DMS153 treated with DMSO at 0.1 percent for 48 hours (cell line): Measurements from ENCODE around the gene XG.
"Not testable (repeated sequence)": the region's sequence is repeated elsewhere in the genome, so short reads cannot be mapped to it uniquely, and the experiment has no call there.

Experiments used
- DNase-seq: peaks from one replicate; lab custom pipeline; 2025; ENCODE audit not compliant: unreplicated experiment; lab: John Stamatoyannopoulos, UW

The XG gene

GRCh38 chrX:2774776-2775175 is 22.9 kb downstream of the XG start:
- DNase-seq, result no peak

DNA sequence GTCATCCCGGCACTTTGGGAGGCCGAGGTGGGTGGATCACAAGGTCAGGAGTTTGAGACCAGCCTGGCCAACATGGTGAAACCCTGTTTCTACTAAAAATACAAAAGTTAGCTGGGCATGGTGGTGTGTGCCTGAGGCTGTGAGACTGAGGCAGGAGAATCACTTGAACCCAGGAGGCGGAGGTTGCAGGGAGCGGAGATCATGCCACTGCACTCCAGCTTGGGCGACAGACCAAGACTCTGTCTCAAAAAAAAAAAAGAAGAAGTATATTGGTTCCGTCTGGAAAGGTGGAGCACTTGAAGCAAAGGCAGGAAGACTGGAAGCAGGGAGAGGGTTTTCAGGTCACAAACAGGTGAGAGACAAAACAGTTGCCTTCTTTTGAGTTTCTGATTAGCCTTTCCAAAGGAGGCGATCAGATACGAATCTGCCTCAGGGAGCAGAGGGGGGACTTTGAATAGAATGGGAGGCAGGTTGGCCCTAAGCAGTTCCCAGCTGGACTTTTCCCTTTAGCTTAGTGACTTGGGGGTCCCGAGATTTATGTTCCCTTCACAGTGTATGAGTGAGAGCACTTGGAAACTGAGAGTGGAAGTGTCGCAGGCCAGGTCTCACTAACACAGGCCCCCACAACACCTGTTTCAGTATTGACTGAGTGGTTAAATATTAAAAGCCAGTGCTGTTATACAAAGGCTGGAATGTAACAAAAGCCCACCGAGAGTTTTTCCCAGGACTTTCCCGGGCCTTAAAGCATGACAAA is 28.8 kb downstream of the XG start:
- DNase-seq, result not testable (repeated sequence)

- no peak for DNase-seq
These were observed 29.4 kb downstream of the XG start for GRCh38 chrX:2781226-2781571.

DNA sequence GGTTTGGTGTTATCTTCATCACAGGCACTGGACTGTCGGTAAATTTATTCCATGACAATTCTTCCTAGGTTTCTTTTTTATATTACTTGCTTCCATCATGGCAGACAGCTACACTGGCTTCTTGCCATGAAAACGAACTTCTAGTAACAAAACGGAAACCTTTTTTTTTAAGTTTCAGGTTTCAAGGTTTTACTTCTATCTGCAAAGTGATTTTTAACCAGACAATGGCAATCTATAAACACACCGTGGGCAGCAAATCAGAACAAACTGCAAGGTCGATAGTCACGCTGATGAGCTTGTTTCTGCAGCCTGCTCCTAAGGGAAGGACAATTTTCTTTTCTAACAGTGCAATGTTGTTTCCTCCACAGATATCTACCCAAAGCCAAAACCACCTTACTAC is 29.9 kb downstream of the XG start:
- DNase-seq, result no peak

DNA sequence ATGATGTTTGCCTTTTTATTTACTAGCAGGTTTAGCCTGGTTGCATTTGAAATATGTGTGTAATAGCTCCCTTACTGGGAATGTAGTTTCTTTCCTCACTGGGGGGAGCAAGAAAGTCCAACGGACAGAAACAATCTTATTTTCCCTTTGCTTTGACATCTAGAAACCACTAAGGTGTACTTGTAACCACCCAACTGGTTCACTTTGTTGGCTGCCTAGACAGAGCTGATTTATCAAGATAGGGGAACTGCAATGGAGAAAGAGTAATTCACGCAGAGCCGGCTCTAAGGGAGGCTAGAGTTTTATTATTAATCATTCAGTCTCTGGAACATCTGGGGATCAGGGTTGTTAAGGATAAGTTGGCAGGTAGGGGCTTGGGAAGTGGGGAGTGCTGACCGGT is 30.3 kb downstream of the XG start:
- DNase-seq, result no peak

- DNase-seq, result no peak
These were observed 30.9 kb downstream of the XG start for GRCh38 chrX:2782778-2783177.

- DNase-seq, result no peak
These were observed 32.2 kb downstream of the XG start for GRCh38 chrX:2784026-2784425.

DNA sequence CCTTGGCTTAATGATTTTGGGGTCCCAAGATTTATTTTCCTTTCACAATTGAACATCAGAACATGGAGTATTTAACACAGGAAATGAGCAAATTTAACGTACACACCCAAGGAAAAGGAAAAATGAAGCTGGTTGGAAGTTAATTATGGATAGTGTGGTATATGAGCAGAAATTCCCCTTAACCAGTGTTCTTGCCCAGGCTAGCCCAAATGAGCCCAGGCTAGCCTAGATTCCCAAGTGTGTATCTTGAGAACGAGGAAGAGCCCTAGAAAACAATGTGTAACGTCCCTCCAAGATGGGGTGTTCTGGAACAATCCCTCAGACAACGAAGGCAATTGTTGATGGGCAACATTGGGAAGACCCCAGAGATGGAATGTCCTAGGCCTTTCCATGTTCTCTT is 33.7 kb downstream of the XG start:
- DNase-seq, result no peak

GRCh38 chrX:2788980-2789379 is 37.1 kb downstream of the XG start:
- no peak for DNase-seq

DNA sequence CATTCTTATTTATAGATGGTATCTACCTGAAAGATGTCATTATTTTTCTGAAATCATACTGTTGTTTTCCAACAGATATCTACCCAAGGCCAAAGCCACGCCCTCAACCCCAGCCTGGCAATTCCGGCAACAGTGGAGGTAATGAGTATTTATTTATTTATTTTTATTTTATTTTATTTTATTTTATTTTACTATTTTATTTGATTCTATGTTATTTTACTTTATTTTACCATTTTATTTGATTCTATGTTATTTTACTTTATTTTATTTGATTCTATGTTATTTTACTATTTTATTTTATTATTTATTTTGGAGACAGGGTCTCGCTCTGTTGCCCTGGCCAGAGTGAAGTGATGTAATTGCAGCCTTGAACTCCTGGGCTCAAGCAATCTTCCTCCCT is 37.7 kb downstream of the XG start:
- DNase-seq, result no peak

DNA sequence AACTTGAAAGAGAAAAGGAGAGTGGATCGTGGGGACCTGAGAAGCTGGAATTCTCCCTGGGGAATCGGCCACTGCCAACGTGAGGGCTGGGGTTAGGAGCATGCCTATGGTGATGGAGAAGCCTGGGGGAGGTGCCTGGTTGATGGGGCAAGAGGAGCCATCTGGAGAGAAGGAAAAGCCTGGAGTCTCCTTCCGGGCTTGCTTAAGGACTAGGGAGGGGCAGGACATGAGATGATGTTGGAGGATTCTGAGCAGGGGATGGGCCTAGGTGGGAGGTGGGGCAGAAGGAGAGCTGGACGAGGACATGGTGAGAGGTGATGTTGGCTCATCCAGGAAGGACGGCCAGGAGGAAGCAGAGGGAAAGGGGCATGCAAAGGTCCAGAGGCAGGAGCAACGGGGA is 41.9 kb downstream of the XG start:
- DNase-seq, result no peak

DNA sequence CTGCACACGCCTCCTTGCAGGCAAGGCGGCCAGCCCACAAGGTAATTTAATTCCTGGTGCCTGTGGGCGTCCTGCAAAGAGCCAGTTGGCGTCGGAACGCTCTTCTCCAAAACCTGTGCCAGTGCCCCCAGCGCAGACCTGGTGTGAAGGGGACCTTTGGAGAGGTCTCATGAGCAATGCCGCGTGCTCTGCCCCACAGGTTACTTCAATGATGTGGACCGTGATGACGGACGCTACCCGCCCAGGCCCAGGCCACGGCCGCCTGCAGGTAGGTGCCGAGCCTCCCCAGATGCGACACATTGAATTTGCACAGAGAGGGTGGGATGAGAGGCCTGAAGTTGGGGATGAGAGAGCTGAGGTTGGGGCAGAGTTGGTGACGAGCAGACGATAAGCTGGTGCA is 42.5 kb downstream of the XG start:
- DNase-seq, result no peak

DNA sequence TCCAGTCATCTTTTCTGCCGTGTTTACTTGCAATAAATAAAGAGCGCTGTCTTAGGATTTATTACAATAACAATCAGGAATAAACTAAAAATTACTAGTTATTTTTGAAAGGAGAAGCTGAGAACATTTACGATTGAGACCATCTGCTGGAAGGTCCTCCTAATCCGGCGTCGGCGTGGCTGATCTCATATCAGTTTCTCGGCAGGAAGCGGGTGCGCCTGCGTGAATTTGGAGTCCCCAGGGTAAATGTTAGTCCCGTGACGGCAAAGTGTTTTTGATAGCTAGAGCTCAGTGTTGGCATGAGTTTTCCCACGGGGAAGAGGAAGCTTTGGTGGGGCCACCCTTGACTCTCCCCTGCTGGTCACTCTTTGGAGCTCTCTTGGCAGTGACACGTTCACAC is 45.0 kb downstream of the XG start:
- not testable (repeated sequence) for DNase-seq

DNA sequence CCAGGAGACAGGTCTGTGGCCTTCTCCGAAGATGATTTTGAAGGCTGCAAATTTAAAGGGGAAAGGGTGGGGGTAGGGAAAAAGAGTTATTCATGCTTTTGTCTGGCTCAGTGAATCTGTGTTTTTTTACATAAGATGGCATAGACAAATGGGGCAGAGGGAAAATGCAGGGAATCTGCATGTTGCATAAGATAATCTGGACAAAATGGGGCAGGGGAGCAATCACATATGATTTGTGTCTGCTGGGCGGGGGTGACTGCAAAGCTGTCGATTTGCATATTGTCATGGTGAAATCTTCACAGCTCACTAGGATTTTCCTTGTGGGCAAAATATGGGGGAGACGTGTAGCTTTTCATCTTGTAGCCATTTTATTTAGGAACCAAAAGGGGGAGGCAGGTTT is 47.5 kb downstream of the XG start:
- no peak for DNase-seq

GRCh38 chrX:2799980-2800379 is 48.1 kb downstream of the XG start:
- not testable (repeated sequence) for DNase-seq

GRCh38 chrX:2801223-2801622 is 49.4 kb downstream of the XG start:
- DNase-seq, result no peak

DNA sequence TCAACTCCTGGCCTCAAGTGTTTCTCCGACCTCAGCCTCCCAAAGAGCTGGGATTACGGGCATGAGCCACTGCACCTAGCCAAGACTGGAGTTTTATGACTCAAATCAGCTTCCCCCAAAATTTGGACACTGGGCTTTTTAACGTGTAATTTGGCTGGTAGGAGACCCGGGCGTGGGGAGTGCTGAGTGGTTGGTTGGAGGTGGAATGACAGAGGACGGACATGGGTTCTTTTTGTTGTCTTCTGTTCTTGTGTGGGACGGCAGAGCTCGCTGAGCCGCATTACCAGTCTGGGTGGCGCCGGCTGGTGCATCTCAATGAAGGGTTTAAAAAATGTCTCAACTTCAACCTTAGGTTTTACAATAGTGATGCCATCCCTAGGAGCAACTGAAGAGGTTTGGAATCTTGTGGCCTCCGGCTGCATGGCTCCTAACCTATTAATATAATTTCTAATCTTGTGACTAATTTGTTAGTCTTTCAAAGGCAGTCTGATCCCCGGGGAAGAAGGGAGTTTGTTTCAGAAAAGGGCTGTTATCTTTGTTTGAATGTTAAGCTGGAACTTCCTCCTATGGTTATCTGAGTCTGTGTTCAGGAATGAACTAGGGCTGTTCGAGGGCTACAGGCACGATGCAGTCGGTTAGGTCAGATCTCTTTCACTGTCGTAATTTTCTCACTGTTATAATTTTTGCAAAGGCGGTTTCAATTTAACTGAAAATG is 50.7 kb downstream of the XG start:
- not testable (repeated sequence) for DNase-seq

- DNase-seq, result not testable (repeated sequence)
These were observed 51.6 kb downstream of the XG start for GRCh38 chrX:2803486-2803885.

GRCh38 chrX:2804106-2804843 is 52.4 kb downstream of the XG start:
- not testable (repeated sequence) for DNase-seq

- DNase-seq, result not testable (repeated sequence)
These were observed 53.0 kb downstream of the XG start for GRCh38 chrX:2804858-2805257.

DNA sequence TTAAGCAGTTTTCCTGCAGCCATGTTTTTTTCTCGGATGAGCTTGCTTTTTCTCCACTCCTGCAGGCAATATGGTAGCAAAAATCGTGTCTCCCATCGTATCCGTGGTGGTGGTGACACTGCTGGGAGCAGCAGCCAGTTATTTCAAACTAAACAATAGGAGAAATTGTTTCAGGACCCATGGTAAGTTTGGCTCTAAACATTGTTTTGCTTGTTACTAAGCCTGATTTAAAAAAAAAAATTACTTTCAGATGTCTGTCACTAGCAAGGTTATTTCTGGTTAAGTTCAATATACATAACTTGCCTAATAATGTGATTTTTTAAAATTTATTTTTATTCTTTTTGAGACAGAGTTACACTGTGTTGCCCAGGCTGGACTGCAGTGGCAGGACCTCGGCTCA is 59.4 kb downstream of the XG start:
- DNase-seq, result no peak
